GM23338 (cell line): ENCODE measurements around the gene PLD1. TPM values are rescaled to one million over a fixed set of nuclear protein-coding genes. Genes with fewer than 3 reads are reported as not detected.

Source experiments
- ATAC-seq: fragments of 200-7000 bp; cut with Tn5 transposase; 3 replicates; pipeline ENCODE4 v1.9.1; 2020
- DNase-seq: peaks from one replicate; pipeline ENCODE4 v3.0.0-alpha.2; 2015; ENCODE audit warnings: low spot score
- H2AFZ ChIP-seq: fragments of 200-600 bp; sonication (generic); 2 replicates; pipeline ENCODE4 v1.8.0; 2016; ENCODE audit warnings: antibody characterized with exemption, mild to moderate bottlenecking, moderate library complexity
- H3F3A ChIP-seq: fragments of 200-600 bp; sonication (generic); replicated peaks from 2 replicates; pipeline ENCODE4 v1.8.0; 2017; ENCODE audit warnings: antibody characterized with exemption, mixed run types, low read depth
- H3K27ac ChIP-seq: fragments of 200-600 bp; sonication (generic); 2 replicates; pipeline ENCODE4 v1.6.1; 2016; ENCODE audit warnings: low read depth
- H3K27me3 ChIP-seq: fragments of 200-600 bp; sonication (generic); 2 replicates; pipeline ENCODE4 v1.8.0; 2016; ENCODE audit warnings: mild to moderate bottlenecking, mixed run types, moderate library complexity; ENCODE audit not compliant: insufficient read depth
- H3K36me3 ChIP-seq: fragments of 200-600 bp; sonication (generic); 2 replicates; pipeline ENCODE4 v1.8.0; 2016; ENCODE audit warnings: mild to moderate bottlenecking; ENCODE audit not compliant: insufficient read depth
- H3K4me1 ChIP-seq: fragments of 200-600 bp; sonication (generic); 2 replicates; pipeline ENCODE4 v1.8.0; 2016; ENCODE audit warnings: mild to moderate bottlenecking, moderate library complexity; ENCODE audit not compliant: insufficient read depth
- H3K4me2 ChIP-seq: fragments of 200-600 bp; sonication (generic); 2 replicates; pipeline ENCODE4 v1.7.1; 2017; ENCODE audit warnings: mixed run types
- H3K4me3 ChIP-seq: fragments of 200-600 bp; sonication (generic); 2 replicates; pipeline ENCODE4 v1.6.1; 2016; ENCODE audit warnings: mixed run types
- H3K79me2 ChIP-seq: fragments of 200-600 bp; sonication (generic); replicated peaks from 2 replicates; pipeline ENCODE4 v1.8.0; 2017; ENCODE audit warnings: mild to moderate bottlenecking; ENCODE audit not compliant: insufficient read depth
- H3K9me2 ChIP-seq: fragments of 200-600 bp; sonication (generic); 2 replicates; pipeline ENCODE4 v1.8.0; 2017; ENCODE audit not compliant: insufficient read depth
- H4K20me1 ChIP-seq: fragments of 200-600 bp; sonication (generic); replicated peaks from 2 replicates; pipeline ENCODE4 v1.8.0; 2017; ENCODE audit warnings: mild to moderate bottlenecking; ENCODE audit not compliant: insufficient read depth
- H3K27ac Mint-ChIP-seq: 2 replicates; pipeline ENCODE4 v1.8.0; 2020; ENCODE audit warnings: inconsistent platforms, mild to moderate bottlenecking, moderate library complexity, mixed read lengths
- H3K27me3 Mint-ChIP-seq: 3 replicates; pipeline ENCODE4 v1.8.0; 2022; ENCODE audit warnings: low read depth, mild to moderate bottlenecking, moderate library complexity, mixed read lengths, inconsistent platforms; ENCODE audit not compliant: insufficient read depth, poor library complexity
- H3K36me3 Mint-ChIP-seq: 3 replicates; pipeline ENCODE4 v1.8.0; 2021; ENCODE audit warnings: low read depth, mild to moderate bottlenecking, inconsistent platforms, moderate library complexity, mixed read lengths
- H3K4me1 Mint-ChIP-seq: 3 replicates; pipeline ENCODE4 v1.8.0; 2020; ENCODE audit warnings: mild to moderate bottlenecking, inconsistent platforms, mixed read lengths
- H3K4me3 Mint-ChIP-seq: 3 replicates; pipeline ENCODE4 v1.8.0; 2021; ENCODE audit warnings: moderate library complexity, mild to moderate bottlenecking, inconsistent platforms, mixed read lengths
- H3K9me3 Mint-ChIP-seq: 3 replicates; pipeline ENCODE4 v1.8.0; 2020; ENCODE audit warnings: moderate library complexity, mild to moderate bottlenecking, inconsistent platforms, mixed read lengths
- CREB1 ChIP-seq: fragments of 250-450 bp; sonication (Bioruptor Pico); IDR thresholded peaks from 2 replicates; pipeline ENCODE4 v1.5.0; 2020; ENCODE audit warnings: low read depth, mild to moderate bottlenecking, moderate library complexity
- EZH2 ChIP-seq: fragments of 200-600 bp; sonication (generic); IDR thresholded peaks from one replicate; pipeline ENCODE4 v1.8.0; 2017; ENCODE audit warnings: antibody characterized with exemption, mild to moderate bottlenecking, low read depth; ENCODE audit not compliant: unreplicated experiment
- EZH2phosphoT487 ChIP-seq: fragments of 200-600 bp; sonication (generic); IDR thresholded peaks from one replicate; pipeline ENCODE4 v1.8.1; 2018; ENCODE audit warnings: antibody characterized with exemption; ENCODE audit not compliant: unreplicated experiment
- JUNB ChIP-seq: IDR thresholded peaks from one replicate; pipeline ENCODE4 v1.6.1; 2016; ENCODE audit warnings: antibody characterized with exemption; ENCODE audit not compliant: unreplicated experiment
- NANOG ChIP-seq: IDR thresholded peaks from 2 replicates; pipeline ENCODE4 v1.6.1; 2016; ENCODE audit warnings: antibody characterized with exemption, borderline replicate concordance
- POLR2AphosphoS5 ChIP-seq: IDR thresholded peaks from 2 replicates; pipeline ENCODE4 v1.6.1; 2016; ENCODE audit warnings: antibody characterized with exemption, low read depth
- REST ChIP-seq: IDR thresholded peaks from one replicate; pipeline ENCODE4 v1.6.1; 2018; ENCODE audit warnings: antibody characterized with exemption; ENCODE audit not compliant: unreplicated experiment
- STAT1 ChIP-seq: IDR thresholded peaks from one replicate; pipeline ENCODE4 v1.6.1; 2016; ENCODE audit warnings: antibody characterized with exemption; ENCODE audit not compliant: unreplicated experiment
- ZNF114 ChIP-seq: fragments of 250-450 bp; sonication (Bioruptor Pico); IDR thresholded peaks from 2 replicates; pipeline ENCODE4 v1.5.0; 2020; ENCODE audit warnings: mild to moderate bottlenecking, moderate library complexity
- ZNF331 ChIP-seq: fragments of 250-450 bp; sonication (Bioruptor Pico); IDR thresholded peaks from 2 replicates; pipeline ENCODE4 v1.5.0; 2020; ENCODE audit warnings: low read depth, mild to moderate bottlenecking, moderate library complexity
- polyA plus RNA-seq: library from polyadenylated mRNA; unstranded; fragments of >200 nt; fragmentation: Nextera tagmentation; extraction: Ambion mirVana; gene quantifications from 2 replicates; pipeline ENCODE4 v1.2.1, GENCODE V29; 2016
- total RNA-seq: library from RNA; depleted of rRNA; stranded (reverse); fragments of >200 nt; shearing (Covaris generic); gene quantifications from 2 replicates; pipeline ENCODE4 v1.2.3, GENCODE V29; 2014
- TF ChIP-seq, protein P1 (sequence below): fragments of 250-450 bp; sonication (Bioruptor Pico); IDR thresholded peaks from 2 replicates; pipeline ENCODE4 v1.5.0; 2020; ENCODE audit warnings: mild to moderate bottlenecking, moderate library complexity

Gene PLD1
- total and polyA plus RNA-seq, 2 experiments from 2014 or later, result 1.4 to 2.2 TPM

GRCh38 chr3:171699601-171700000, 110.7 kb downstream of the PLD1 start (continued):
- TF ChIP-seq, protein P1, sequence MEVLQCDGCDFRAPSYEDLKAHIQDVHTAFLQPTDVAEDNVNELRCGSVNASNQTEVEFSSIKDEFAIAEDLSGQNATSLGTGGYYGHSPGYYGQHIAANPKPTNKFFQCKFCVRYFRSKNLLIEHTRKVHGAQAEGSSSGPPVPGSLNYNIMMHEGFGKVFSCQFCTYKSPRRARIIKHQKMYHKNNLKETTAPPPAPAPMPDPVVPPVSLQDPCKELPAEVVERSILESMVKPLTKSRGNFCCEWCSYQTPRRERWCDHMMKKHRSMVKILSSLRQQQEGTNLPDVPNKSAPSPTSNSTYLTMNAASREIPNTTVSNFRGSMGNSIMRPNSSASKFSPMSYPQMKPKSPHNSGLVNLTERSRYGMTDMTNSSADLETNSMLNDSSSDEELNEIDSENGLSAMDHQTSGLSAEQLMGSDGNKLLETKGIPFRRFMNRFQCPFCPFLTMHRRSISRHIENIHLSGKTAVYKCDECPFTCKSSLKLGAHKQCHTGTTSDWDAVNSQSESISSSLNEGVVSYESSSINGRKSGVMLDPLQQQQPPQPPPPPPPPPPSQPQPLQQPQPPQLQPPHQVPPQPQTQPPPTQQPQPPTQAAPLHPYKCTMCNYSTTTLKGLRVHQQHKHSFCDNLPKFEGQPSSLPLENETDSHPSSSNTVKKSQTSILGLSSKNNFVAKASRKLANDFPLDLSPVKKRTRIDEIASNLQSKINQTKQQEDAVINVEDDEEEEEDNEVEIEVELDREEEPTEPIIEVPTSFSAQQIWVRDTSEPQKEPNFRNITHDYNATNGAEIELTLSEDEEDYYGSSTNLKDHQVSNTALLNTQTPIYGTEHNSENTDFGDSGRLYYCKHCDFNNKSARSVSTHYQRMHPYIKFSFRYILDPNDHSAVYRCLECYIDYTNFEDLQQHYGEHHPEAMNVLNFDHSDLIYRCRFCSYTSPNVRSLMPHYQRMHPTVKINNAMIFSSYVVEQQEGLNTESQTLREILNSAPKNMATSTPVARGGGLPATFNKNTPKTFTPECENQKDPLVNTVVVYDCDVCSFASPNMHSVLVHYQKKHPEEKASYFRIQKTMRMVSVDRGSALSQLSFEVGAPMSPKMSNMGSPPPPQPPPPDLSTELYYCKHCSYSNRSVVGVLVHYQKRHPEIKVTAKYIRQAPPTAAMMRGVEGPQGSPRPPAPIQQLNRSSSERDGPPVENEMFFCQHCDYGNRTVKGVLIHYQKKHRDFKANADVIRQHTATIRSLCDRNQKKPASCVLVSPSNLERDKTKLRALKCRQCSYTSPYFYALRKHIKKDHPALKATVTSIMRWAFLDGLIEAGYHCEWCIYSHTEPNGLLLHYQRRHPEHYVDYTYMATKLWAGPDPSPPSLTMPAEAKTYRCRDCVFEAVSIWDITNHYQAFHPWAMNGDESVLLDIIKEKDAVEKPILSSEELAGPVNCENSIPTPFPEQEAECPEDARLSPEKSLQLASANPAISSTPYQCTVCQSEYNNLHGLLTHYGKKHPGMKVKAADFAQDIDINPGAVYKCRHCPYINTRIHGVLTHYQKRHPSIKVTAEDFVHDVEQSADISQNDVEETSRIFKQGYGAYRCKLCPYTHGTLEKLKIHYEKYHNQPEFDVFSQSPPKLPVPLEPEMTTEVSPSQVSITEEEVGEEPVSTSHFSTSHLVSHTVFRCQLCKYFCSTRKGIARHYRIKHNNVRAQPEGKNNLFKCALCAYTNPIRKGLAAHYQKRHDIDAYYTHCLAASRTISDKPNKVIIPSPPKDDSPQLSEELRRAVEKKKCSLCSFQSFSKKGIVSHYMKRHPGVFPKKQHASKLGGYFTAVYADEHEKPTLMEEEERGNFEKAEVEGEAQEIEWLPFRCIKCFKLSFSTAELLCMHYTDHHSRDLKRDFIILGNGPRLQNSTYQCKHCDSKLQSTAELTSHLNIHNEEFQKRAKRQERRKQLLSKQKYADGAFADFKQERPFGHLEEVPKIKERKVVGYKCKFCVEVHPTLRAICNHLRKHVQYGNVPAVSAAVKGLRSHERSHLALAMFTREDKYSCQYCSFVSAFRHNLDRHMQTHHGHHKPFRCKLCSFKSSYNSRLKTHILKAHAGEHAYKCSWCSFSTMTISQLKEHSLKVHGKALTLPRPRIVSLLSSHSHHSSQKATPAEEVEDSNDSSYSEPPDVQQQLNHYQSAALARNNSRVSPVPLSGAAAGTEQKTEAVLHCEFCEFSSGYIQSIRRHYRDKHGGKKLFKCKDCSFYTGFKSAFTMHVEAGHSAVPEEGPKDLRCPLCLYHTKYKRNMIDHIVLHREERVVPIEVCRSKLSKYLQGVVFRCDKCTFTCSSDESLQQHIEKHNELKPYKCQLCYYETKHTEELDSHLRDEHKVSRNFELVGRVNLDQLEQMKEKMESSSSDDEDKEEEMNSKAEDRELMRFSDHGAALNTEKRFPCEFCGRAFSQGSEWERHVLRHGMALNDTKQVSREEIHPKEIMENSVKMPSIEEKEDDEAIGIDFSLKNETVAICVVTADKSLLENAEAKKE (CRISPR knock-in tag), result no peak
- TF ChIP-seq ZNF114 (CRISPR knock-in tag) (no peak), CREB1 (CRISPR knock-in tag) (no peak), NANOG (no peak), REST (no peak)

GRCh38 chr3:171696805-171697204, 113.5 kb downstream of the PLD1 start:
- Mint-ChIP-seq H3K4me3 (no peak overlapping the region), H3K36me3 (no peaks in the 10 kb centered on the region), H3K4me1 (no peaks in the 10 kb centered on the region), H3K27me3 (no peaks in the 10 kb centered on the region), H3K27ac (no peak overlapping the region), H3K9me3 (no peaks in the 10 kb centered on the region; the same call in 2 of the 3 replicates)
- no peaks in the 10 kb centered on the region for H3K27me3 ChIP-seq
- no peak overlapping the region for H3K27ac ChIP-seq
- no peaks in the 10 kb centered on the region for H4K20me1 ChIP-seq
- H3K79me2 ChIP-seq, result no peaks in the 10 kb centered on the region
- ATAC-seq, result no peak
- H3K4me1 ChIP-seq, result no peaks in the 10 kb centered on the region
- no peaks in the 10 kb centered on the region for H3K36me3 ChIP-seq
- no peak overlapping the region for H3K4me3 ChIP-seq
- H3F3A ChIP-seq, result no peaks in the 10 kb centered on the region
- H3K4me2 ChIP-seq, result no peak overlapping the region
- H2AFZ ChIP-seq, result no peak overlapping the region
- no peak for DNase-seq
- no peaks in the 10 kb centered on the region for H3K9me2 ChIP-seq
- no peak for TF ChIP-seq EZH2
- no peak for TF ChIP-seq STAT1
- no peak for TF ChIP-seq REST
- no peak for TF ChIP-seq JUNB
- no peak for TF ChIP-seq EZH2phosphoT487
- no peak for TF ChIP-seq CREB1 (CRISPR knock-in tag)
- no peak for TF ChIP-seq POLR2AphosphoS5
- TF ChIP-seq ZNF114 (CRISPR knock-in tag), result no peak
- no peak for TF ChIP-seq NANOG
- TF ChIP-seq ZNF331 (CRISPR knock-in tag), result no peak
